Ovary (tissue), 3 donors: ENCODE data around the gene RNF181.

Source experiments
- EP300 ChIP-seq: sonication (generic); formaldehyde crosslinking; IDR thresholded peaks from one replicate; pipeline ENCODE4 v1.6.1; 2017; ENCODE audit warnings: antibody characterized with exemption
- POLR2A ChIP-seq: fragments of 450-650 bp; IDR thresholded peaks from one replicate; pipeline ENCODE4 v1.6.1; 2017; ENCODE audit warnings: antibody characterized with exemption, mild to moderate bottlenecking, moderate library complexity
- TF ChIP-seq, protein P1 (sequence below), 3 donors: fragments of 450-650 bp in 2 of 3; fragments of 200-600 bp in 1 of 3; IDR thresholded peaks; one replicate each; pipeline versions ENCODE4 v1.5.1 to v1.8.0; 2016 to 2022; ENCODE audit warnings: antibody characterized with exemption in 3 of 3, mild to moderate bottlenecking in 1 of 3
- donor health status: DM: no; HTN: no; CAD: no.

GRCh38 chr2:85583667-85584353 is 11.7 kb upstream of the RNF181 start:
- no peak for TF ChIP-seq POLR2A
- TF ChIP-seq, protein P1, sequence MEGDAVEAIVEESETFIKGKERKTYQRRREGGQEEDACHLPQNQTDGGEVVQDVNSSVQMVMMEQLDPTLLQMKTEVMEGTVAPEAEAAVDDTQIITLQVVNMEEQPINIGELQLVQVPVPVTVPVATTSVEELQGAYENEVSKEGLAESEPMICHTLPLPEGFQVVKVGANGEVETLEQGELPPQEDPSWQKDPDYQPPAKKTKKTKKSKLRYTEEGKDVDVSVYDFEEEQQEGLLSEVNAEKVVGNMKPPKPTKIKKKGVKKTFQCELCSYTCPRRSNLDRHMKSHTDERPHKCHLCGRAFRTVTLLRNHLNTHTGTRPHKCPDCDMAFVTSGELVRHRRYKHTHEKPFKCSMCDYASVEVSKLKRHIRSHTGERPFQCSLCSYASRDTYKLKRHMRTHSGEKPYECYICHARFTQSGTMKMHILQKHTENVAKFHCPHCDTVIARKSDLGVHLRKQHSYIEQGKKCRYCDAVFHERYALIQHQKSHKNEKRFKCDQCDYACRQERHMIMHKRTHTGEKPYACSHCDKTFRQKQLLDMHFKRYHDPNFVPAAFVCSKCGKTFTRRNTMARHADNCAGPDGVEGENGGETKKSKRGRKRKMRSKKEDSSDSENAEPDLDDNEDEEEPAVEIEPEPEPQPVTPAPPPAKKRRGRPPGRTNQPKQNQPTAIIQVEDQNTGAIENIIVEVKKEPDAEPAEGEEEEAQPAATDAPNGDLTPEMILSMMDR (IDR thresholded peaks at IDR 0.05): no peak
- no peak for TF ChIP-seq EP300
